Thyroid gland (tissue), 4 donors: Measurements from ENCODE around the gene POLR1H. TPM values are rescaled to one million over a fixed set of nuclear protein-coding genes. Genes with fewer than 3 reads are reported as not detected.
A peak's percentile ranks its signal among the peaks of the same experiment; 100 is the strongest.

ENCODE experiments used
- DNase-seq, 2 donors: peaks; one replicate each; pipeline ENCODE4 v3.0.0-alpha.2; 2019
- H3K27ac ChIP-seq, 3 donors: fragments of 200-600 bp; sonication (generic); 1 replicate in 2 of 3; 2 replicates in 1 of 3; pipeline ENCODE4 v1.5.1; 2016 to 2019; ENCODE audit warnings: mild to moderate bottlenecking in 1 of 3, moderate library complexity in 1 of 3
- H3K27me3 ChIP-seq: fragments of 200-600 bp; sonication (generic); one replicate; pipeline ENCODE4 v1.5.1; 2019
- H3K36me3 ChIP-seq, 2 donors: fragments of 200-600 bp; sonication (generic); one replicate each; pipeline ENCODE4 v1.5.1; 2016 to 2019
- H3K4me1 ChIP-seq, 2 donors: fragments of 200-600 bp; sonication (generic); one replicate each; pipeline ENCODE4 v1.5.1; 2017 to 2019
- H3K4me3 ChIP-seq, 3 donors: fragments of 200-600 bp; sonication (generic); replicated peaks in 1 of 3; 1 replicate in 2 of 3; 2 replicates in 1 of 3; pipeline ENCODE4 v1.5.1; 2016; ENCODE audit warnings: mild to moderate bottlenecking in 1 of 3
- H3K9me3 ChIP-seq: fragments of 200-600 bp; sonication (generic); one replicate; pipeline ENCODE4 v1.5.1; 2017
- POLR2A ChIP-seq, 2 donors: fragments of 450-650 bp; IDR thresholded peaks; one replicate each; pipeline ENCODE4 v1.6.1; 2017; ENCODE audit warnings: antibody characterized with exemption in 2 of 2, mild to moderate bottlenecking in 2 of 2, moderate library complexity in 1 of 2
- whole genome bisulfite sequencing, 2 donors: methylation state at CpG; one replicate each; pipeline ENCODE4 v1.1.5; 2017; 5-methylcytosine and 5-hydroxymethylcytosine counted together
- intact Hi-C: fragments of 100-400 bp; cut with DNase I; formaldehyde crosslinking; loops from one replicate; pipeline ENCODE4 v1.15.1; 2023
- total RNA-seq, 4 donors: library from RNA; depleted of rRNA; stranded (reverse); fragments of >200 nt; gene quantifications; one replicate each; pipeline ENCODE4 v1.2.3, GENCODE V29; 2016
- TF ChIP-seq, protein P1 (sequence below), 6 experiments: fragments of 200-600 bp in 3 of 6; fragments of 450-650 bp in 3 of 6; sonication (generic) in 3 of 6; IDR thresholded peaks; one replicate each; pipeline ENCODE4 v1.5.1; 2016 to 2019; ENCODE audit warnings: antibody characterized with exemption in 6 of 6, mild to moderate bottlenecking in 2 of 6, inconsistent platforms in 1 of 6, moderate library complexity in 1 of 6

The POLR1H gene
- total RNA-seq, 4 donors from 2014 or later, result 9.3 to 26.5 (median 12.2) TPM

DNA sequence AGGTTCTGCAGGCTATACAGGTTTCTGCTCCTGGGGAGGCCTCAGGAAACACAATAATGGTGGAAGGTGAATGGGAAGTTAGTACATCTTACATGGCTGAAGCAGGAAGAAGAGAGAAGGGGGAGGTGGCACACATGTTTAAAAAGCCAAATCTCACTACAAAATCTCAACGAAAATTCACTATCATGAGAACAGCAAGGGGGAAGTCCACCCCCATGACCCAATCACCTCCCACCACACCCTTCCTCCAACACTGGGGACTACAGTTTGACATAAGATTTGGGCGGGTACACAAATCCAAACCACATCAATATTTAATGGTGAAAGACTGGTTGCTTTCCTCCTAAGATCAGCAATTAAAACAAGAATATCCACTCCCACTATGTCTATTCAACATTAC is 13.8 kb upstream of the POLR1H start:
- no peak for DNase-seq

DNA sequence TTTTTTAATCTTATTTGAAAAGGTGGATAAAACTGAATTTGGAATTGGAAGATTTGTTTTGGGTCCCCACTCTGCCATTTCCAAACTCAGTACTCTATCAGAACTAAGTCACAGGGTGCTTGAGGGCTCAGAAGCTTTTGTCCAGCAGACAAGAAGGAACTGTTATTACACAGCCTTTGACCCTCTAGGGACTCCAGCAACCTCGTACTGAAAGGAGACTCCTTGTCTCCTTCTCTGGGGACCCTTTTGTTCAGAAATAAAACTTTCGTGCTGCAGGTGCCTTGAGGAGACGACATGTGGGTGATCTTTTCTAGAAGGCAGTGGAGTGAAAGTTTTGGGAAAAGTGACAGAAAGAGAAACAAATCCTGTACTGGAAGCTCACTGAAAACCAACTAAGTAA is 7.4 kb upstream of the POLR1H start:
- no peak overlapping the region for H3K4me3 ChIP-seq
- no peaks in the 10 kb centered on the region for H3K9me3 ChIP-seq
- WGBS, 2 donors, result 79 to 89% methylated on average over 3 of the region's 3 CpGs
- H3K4me1 ChIP-seq, result no peaks in the 10 kb centered on the region
- H3K27ac ChIP-seq, result no peak overlapping the region
- H3K27me3 ChIP-seq, result no peaks in the 10 kb centered on the region
- no peak for TF ChIP-seq POLR2A (IDR thresholded peaks at IDR 0.05)
- TF ChIP-seq, protein P1, sequence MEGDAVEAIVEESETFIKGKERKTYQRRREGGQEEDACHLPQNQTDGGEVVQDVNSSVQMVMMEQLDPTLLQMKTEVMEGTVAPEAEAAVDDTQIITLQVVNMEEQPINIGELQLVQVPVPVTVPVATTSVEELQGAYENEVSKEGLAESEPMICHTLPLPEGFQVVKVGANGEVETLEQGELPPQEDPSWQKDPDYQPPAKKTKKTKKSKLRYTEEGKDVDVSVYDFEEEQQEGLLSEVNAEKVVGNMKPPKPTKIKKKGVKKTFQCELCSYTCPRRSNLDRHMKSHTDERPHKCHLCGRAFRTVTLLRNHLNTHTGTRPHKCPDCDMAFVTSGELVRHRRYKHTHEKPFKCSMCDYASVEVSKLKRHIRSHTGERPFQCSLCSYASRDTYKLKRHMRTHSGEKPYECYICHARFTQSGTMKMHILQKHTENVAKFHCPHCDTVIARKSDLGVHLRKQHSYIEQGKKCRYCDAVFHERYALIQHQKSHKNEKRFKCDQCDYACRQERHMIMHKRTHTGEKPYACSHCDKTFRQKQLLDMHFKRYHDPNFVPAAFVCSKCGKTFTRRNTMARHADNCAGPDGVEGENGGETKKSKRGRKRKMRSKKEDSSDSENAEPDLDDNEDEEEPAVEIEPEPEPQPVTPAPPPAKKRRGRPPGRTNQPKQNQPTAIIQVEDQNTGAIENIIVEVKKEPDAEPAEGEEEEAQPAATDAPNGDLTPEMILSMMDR (IDR thresholded peaks at IDR 0.05), result no peak
- no peak for DNase-seq
- intact Hi-C loops, result no loop called here
- H3K36me3 ChIP-seq, result peaks cover 0 to 12% of the 10 kb centered on the region in 2 donors

More for the DNA sequence above, 13.8 kb upstream of the POLR1H start:
- intact Hi-C loops, result no loop called here
- 81 to 83% methylated on average over 2 of the region's 2 CpGs for WGBS, 2 donors
- Histone ChIP-seq H3K36me3 (no peaks in the 10 kb centered on the region), H3K4me3 (no peak overlapping the region), H3K27me3 (no peaks in the 10 kb centered on the region), H3K27ac (no peak overlapping the region), H3K9me3 (no peaks in the 10 kb centered on the region), H3K4me1 (no peaks in the 10 kb centered on the region)
- TF ChIP-seq POLR2A (IDR thresholded peaks at IDR 0.05), result no peak

DNA sequence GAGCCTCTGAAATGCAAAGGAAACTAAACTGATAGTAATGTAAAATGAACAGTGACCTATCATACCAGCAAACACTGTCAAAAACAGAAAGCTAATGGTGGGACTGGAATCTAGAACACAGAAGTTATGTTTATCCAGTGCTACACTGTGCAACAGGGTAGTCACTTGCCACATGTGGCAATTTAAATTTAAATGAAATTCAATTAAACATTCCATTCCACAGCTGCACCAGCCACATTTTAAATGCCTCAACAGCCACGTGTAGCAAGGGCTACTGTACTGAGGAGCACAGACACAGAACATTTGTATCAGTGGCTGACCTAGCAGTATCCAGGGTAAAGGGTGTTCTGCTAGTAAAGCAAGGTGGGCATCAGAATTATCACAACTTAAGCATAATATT is 5.6 kb upstream of the POLR1H start:
- no peak for DNase-seq
- Histone ChIP-seq H3K27me3 (no peaks in the 10 kb centered on the region), H3K4me3 (no peak overlapping the region), H3K9me3 (no peaks in the 10 kb centered on the region), H3K36me3 (peaks cover 0 to 12% of the 10 kb centered on the region in 2 donors), H3K27ac (no peak overlapping the region), H3K4me1 (peaks cover 6 to 9% of the 10 kb centered on the region in 2 donors)
- TF ChIP-seq POLR2A (IDR thresholded peaks at IDR 0.05), result no peak
- TF ChIP-seq, protein P1 (IDR thresholded peaks at IDR 0.05), result no peak
- intact Hi-C loops, result no loop called here
- WGBS, 2 donors, result 46 to 80% methylated on average over 1 of the region's 1 CpG

DNA sequence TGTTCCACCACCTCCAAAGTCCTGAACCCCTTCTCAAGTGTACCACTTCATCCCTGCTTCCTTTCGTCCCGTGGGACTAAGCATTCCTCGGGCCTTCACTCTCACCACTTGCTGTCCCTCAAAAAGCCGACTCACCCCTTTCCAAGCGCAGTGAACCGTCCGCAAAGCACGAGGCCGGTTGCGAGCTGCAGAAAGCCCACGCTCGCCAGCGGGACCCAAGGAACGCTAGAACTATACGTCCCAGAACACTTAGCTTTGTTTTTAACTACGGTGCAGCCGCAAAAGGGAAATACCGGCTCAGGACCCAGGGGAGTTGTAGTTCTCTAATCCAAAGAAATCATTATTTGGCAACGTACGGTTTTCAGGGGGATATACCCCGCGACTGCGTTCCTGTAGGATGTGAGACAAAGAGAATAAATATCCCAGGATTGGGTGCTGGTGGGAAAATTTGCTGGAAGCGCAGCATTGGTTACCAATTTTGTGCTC is 416 bp upstream of the POLR1H start:
- peaks cover 13 to 15% of the 10 kb centered on the region in 2 donors for H3K4me1 ChIP-seq
- H3K4me3 ChIP-seq, result peak overlapping the region; percentile 31 to 62 (median 50)
- H3K27me3 ChIP-seq, result no peaks in the 10 kb centered on the region
- TF ChIP-seq POLR2A (IDR thresholded peaks at IDR 0.05), result no peak
- TF ChIP-seq, protein P1 (IDR thresholded peaks at IDR 0.05), result no peak
- WGBS, 2 donors, result 0% methylated on average over 24 of the region's 24 CpGs
- intact Hi-C loops, result no loop called here
- no peaks in the 10 kb centered on the region for H3K9me3 ChIP-seq
- peak overlapping the region; percentile 78 to 90 (median 83) for H3K27ac ChIP-seq
- peak; percentile 39 to 42 for DNase-seq
- peaks cover 0 to 9% of the 10 kb centered on the region in 2 donors for H3K36me3 ChIP-seq

DNA sequence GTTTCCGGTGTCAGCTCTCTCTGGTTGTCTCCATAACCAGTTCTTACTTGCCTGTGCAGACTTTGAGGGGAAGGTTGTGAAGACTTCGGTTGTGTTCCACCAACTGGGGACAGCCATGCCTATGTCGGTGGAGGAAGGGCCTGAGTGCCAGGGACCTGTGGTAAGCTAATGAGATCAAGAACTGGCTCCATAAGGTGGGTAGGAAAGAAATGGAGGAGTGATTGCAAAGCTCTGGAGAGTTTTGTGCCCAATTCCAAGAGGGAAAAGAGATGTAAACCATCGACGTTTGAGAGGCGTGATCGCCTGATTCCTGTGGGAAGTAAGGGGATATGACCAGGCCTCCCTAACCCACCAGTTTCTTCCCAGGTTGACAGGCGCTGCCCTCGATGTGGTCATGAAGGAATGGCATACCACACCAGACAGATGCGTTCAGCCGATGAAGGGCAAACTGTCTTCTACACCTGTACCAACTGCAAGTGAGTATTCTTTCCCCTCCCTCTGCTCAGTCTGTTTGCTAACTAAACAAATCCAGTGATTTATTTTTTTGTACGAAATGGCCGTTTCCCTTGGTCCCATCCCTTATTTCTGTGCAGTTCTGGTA is 893 bp downstream of the POLR1H start:
- Histone ChIP-seq H3K9me3 (no peaks in the 10 kb centered on the region), H3K27me3 (no peaks in the 10 kb centered on the region), H3K36me3 (peaks cover 0 to 9% of the 10 kb centered on the region in 2 donors), H3K27ac (peak overlapping the region; percentile 78 to 90 (median 83)), H3K4me3 (peak overlapping the region; percentile 31 to 62 (median 50)), H3K4me1 (peaks cover 22 to 24% of the 10 kb centered on the region in 2 donors)
- peak in 1 of 2 donors; percentile 5 for DNase-seq
- 56 to 62% methylated on average over 13 of the region's 13 CpGs for WGBS, 2 donors
- intact Hi-C loops, result no loop called here
- TF ChIP-seq, protein P1 (IDR thresholded peaks at IDR 0.05), result no peak
- no peak for TF ChIP-seq POLR2A (IDR thresholded peaks at IDR 0.05)
